ENCODE results near the gene DAPK1.

The DAPK1 gene

DNA sequence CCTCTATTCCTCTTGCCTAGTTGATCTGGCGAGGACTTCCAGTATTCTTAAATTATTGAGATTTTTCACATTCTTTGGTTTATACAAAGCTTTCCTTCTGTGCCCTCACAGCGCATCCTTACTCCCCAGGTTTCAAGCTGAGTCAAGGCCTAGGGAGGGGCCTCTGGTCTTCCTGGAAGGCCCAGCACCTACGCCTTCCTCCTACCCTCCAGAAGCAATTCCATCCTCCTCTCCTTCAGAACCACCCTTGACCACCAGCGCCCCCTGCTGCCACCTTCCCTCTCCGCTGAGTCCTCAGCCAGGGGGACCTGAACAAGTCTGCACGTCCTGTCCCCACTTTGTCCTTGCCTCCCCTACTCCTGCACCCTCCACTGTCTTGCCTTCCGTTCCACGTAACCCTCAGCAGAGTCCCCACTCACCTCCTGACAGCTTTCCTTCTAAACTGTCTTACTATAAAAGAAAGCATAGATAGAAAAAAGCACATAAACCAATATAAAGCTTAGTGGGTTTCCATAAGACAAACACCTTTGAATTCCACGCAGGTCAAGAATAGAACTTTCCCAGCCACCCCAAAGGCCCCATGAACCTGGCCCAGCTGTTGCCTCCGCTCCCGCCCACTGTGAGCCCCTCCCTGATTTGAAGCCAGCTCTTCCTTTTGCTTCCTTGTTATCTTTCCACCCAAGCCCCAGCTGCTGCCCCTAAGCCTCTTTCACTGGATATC, 165.3 kb downstream of the DAPK1 start:
- peak; percentile 84 for TF ChIP-seq CTCF (IDR thresholded peaks at IDR 0.05; ENCODE audit: insufficient read depth, low read depth, low read length, missing control alignments)
- H3K4me3 ChIP-seq (ENCODE audit: low read length): no peak overlapping the region
- DNase-seq (ENCODE audit: low read depth): peak; percentile 75

GRCh38 chr9:87663556-87663955, 165.9 kb downstream of the DAPK1 start:
- no peak for TF ChIP-seq CTCF (IDR thresholded peaks at IDR 0.05; ENCODE audit: insufficient read depth, low read depth, low read length, missing control alignments)
- DNase-seq (ENCODE audit: low read depth): no peak

DNA sequence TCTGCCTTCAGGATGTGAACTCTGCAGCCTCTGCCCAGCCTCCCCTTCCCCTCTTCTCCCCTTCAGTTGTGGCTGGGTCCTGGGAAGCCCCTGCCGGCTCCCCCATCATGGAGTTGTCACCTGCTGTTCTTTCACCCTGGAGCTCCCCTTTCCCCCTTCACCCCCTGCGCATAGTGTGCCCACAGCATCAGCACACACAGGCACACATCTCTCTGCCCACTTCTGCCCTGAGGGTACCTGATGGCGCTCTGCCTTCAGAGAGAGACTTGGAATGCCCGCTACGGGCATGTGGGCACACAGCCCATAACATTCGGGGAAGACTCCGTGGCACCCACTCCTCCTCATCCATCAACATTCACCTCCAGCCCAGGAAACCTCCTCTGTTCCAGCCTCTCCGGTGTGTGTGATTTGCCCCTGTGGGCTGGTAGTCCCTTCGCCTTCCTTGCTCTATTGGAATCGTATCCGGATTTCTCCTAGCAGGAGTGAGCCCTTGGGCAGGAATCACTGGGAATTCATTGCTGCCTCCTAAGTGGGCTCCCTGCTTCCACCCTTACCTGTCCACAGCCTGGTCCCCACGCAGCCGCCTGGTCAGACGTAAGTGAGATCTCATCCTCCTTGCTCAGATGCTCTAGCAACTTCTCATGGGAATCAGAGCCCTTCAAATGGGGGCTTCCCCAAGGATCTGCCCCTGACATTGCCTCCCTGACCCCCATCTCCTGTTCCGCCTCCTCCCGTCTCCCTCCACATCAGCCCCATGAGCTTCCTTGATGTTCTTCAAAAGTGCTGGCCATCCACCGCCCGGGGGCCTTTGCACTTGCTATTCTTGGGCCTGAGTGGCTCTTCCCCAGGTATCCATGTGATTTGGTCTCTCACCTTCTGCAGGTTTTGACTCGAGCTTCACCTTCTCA, 166.7 kb downstream of the DAPK1 start:
- TF ChIP-seq CTCF (IDR thresholded peaks at IDR 0.05; ENCODE audit: insufficient read depth, low read depth, low read length, missing control alignments): no peak
- no peak overlapping the region for H3K4me3 ChIP-seq (ENCODE audit: low read length)
- no peak for DNase-seq (ENCODE audit: low read depth)

More at GRCh38 chr9:87663556-87663955, 165.9 kb downstream of the DAPK1 start:
- H3K4me3 ChIP-seq (ENCODE audit: low read length): no peak overlapping the region

DNA sequence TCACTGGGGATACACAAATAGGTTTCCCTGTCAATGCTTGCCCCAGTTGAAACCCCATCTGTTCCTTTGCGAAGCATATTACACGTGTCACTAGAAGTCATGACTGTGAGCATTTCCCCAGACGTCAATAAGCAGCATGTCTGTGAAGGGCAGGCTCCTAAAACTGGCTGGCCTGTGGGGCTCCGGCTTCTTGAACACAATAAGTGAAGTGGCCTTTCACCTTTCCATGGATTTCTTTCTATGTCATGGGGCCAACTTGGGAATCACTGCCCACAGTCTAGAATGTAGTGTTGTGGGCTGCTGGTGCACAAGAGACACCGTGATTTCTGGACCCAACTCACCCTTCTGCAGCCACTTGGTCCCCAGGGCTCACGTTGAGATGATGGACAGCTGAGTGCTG, 167.8 kb downstream of the DAPK1 start:
- no peak for DNase-seq (ENCODE audit: low read depth)
- H3K4me3 ChIP-seq (ENCODE audit: low read length): no peak overlapping the region
- TF ChIP-seq CTCF (IDR thresholded peaks at IDR 0.05; ENCODE audit: insufficient read depth, low read depth, low read length, missing control alignments): no peak

GRCh38 chr9:87667164-87667738, 169.6 kb downstream of the DAPK1 start:
- peak; percentile 5 for TF ChIP-seq CTCF (IDR thresholded peaks at IDR 0.05; ENCODE audit: insufficient read depth, low read depth, low read length, missing control alignments)
- DNase-seq (ENCODE audit: low read depth): peak; percentile 4
- H3K4me3 ChIP-seq (ENCODE audit: low read length): no peak overlapping the region

DNA sequence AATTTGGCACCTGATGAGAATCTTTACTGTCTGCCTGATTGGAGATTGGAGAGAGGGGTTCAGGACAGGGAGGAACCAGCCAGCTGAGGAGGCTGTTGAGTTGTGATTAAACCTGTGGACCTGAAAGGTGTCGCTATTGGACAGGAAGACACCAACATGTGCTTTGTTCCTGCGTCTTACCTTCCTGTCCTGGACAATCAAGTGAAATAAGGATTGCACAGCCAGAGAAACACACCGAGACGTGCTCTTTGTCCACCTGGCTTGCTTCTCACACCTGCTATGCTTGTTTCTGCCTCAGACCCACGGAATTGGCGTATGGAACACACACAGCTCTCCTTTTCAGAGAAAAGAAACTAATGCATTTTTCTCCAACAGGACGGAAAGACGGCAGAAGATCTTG, 170.6 kb downstream of the DAPK1 start:
- no peak for DNase-seq (ENCODE audit: low read depth)
- H3K4me3 ChIP-seq (ENCODE audit: low read length): no peak overlapping the region
- no peak for TF ChIP-seq CTCF (IDR thresholded peaks at IDR 0.05; ENCODE audit: insufficient read depth, low read depth, low read length, missing control alignments)

All from epithelial cell of esophagus (primary cell).